Endometrium (tissue), 2 donors: ENCODE measurements around the gene PNPO.

Source experiments
- FAIRE-seq: peaks from 2 replicates; lab custom pipeline; 2012; peaks lifted over from hg19 to GRCh38; lab: Jason Lieb, UNC
- donor health status: control.
- donor health status: control.

PNPO gene

DNA sequence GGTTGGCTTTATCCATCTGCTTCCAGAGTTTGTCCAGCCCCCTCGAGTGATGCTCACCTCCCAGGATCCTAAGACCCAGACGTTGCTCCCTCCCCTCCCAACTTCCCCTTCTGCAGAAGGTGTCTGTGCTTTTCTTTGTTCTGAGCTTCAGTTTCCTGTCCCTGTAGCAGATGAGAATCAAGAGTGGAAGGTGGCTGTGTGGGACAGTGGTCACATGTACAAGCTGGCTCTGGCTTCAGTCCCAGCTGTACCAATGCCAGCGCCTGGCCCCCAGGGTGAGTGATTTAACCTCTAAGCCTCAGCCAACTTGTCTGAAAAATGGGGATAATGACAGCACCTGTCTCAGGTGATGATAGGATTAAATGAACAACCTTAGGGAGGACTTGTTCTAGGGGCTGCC is 8.6 kb downstream of the PNPO start:
- FAIRE-seq, result no peak

GRCh38 chr17:47950448-47950847 is 9.1 kb downstream of the PNPO start:
- no peak for FAIRE-seq

DNA sequence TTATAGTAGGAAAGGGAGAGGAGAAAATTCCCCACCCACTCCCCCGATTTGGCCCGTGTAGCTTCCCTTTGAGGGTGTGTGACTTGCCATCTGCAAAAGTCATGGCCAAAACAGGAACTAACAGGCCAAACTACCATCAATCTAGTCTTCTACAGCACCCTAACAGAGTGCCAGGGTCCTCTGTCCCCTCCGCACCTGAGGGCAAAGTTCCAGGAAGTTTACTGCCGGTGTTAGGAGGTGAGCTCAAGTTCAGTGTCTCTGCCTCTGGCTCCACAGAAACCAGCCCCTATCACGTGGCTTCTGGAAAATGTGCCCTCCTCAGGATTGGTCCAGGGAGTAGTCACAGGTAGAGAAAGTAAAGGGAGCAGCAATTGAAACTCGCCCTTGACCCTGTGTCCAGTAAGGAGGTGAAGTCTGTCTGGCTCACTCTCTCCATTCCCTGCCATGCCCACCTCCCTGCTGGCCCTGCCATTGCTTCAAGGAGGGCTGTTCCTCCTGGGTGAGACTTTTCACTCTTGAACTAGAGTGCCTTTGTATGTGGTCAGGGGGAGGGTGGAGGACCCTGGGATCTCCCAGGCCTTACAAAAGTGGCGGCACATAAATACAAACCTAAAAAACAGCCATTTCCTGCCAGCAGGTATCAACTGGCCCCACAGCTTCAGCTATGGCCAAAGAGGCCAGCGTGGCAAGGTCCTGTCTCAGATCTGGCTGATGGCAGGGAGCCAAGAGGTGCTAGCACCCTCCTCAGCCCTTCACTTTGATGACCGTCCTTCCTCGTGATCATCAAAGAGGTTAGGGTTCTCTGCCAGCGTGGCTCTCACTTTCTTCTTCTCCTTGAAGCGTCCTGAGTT is 11.0 kb downstream of the PNPO start:
- no peak for FAIRE-seq

GRCh38 chr17:47953909-47954308 is 12.5 kb downstream of the PNPO start:
- no peak for FAIRE-seq

DNA sequence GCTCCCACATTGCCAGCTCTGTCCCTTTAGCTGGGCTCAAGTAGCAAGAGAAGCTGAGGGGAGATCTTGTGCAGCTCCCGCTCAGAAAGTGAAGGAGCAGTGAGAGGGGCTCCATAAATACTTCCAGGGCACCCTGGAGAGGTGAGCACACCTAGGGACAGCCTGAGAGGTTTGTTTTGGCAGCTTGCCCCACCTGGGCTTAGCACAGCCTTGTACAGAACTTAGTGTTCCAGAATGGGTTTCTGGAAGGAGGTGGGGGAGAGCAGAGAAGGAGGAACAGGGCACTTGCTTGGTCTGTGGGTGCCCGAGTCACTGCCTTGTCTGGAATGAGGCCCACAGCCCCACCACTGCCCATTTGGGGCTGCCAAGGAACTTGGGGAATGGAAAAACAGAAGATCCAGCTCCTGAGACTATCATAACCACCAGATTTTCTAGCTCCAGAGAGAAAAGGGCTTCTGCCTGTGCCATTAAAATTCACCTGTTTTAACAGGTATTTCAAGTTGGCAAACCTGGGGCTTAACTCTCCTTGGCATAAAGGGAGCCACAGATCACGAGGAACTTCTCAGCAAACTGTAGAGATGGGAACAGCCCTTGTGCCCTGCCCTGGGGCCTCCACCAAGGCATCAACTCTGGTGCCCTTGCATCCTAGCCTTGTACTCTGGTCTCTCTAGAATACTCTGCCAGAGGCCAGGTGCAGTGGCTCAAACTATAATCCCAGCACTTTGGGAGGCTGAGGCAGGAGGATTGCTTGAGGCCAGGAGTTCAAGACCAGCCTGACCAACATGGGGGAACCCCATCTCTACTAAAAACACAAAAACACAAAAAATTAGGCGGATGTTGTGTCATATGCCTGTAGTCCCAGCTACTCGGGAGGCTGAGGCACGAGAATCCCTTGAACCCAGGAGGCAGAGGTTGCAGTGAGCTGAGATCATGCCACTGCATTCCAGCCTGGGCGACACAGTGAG is 14.4 kb downstream of the PNPO start:
- no peak for FAIRE-seq

DNA sequence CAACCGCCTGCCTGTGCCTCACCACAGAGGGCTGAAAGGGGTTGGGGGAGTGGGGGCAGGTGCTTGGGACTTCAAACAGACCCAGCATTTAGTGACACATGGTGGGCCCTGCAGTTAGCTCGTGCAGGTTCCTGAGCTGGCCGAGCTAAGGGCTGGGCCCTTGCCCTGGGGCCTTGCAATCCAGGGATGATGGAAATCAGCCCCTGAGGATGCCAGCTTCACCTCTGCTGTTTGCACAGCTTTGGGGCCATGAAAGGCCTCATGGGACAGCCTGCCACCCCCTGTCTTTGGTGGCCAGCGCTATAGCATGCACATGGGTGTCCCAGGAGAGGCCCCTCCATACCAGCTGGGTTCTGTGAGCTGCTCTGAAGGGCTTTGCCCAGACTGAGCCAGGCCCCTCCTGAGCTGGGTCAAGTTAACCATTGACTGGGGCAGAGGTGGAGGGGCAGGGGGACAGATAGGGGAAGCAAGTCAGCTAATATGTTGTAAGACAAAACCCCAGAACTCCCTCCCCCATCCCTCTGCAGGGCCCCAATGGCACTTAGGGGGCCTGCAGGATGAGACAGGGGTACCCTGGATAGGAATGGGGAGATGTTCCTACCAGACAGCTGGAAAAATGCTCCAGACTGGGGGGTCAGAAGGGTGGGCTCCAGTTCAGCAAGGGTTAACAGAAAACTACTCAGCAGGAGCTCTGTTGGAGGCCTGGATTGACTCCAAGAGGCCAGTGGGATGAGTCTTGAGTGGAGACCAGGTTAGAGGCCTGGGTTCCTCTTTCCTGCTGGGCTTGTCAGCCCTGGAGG is 15.6 kb downstream of the PNPO start:
- FAIRE-seq, result no peak

DNA sequence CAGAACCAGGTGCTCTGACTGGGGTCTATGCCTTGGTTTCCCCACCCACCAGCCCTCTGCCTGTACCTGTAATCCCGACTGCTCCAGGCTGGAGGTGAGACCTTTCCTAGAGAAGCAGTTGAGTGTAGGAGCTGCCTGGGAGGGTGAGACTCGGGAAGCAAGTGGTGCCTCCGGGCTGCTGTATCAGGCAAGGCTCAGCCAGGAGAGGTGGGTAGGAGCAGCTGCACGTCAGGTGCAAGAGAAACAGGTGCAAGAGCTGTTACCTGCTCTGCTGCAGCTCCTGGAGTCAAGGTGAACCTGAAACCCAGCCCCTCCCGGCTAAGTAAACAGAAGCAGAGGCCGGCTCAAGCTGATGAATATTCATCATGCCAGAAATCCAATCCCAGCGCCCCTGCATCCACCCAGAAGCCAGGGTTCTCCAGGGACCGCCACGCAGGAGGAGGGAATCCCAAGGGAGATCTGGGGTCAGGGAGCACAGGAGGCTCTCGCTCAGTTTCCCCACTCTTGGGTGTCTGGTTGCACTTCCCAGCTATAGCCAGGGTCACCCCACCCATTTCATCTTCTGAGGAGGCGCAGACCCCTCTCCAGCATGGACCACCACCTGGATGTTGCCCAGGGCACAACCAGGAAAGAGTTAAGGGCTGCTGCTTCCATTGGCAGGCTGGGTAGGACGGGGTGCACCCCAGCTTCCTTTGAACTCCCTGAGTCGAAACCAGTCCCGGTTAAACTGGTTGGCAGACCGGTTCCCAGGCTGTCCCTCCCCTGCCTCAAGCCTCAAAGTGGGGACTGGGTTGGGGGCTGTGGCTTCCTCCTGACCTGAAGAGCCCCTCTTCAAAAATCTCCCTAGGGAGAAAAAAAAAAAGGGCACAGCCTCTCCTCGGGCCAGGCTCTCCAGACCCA is 16.5 kb downstream of the PNPO start, which contains the start of gene PRR15L:
Gene PRR15L, minus strand, starts transcription at position 293 of the 900 bp plus-strand sequence. CDS start 4,649 bp downstream, outside the sequence.
- no peak for FAIRE-seq

GRCh38 chr17:47959825-47960655 is 18.7 kb downstream of the PNPO start:
- no peak for FAIRE-seq

GRCh38 chr17:47961406-47961805 is 20.0 kb downstream of the PNPO start:
- no peak for FAIRE-seq

DNA sequence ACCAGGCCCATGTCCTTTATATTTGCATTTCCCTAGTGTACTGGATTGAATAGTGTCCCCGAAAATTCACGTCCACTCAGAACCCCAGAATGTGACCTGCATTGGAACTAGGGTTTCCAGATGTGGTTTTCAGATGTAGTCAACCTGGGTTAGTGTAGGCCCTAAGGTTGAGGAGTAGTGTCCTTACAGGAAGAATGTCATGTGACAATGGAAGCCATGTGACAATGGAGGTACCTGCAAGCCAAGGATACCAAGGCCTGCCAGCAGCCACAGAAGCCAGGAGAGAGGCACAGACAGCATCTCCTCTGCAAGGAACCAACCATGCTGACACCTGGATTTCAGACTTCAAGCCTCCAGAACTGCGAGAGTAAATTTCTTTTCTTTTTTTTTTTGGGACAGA is 21.5 kb downstream of the PNPO start:
- no peak for FAIRE-seq

- FAIRE-seq, result no peak
These were observed 23.5 kb downstream of the PNPO start for GRCh38 chr17:47964856-47965255.

- no peak for FAIRE-seq
These were observed 24.7 kb downstream of the PNPO start for GRCh38 chr17:47966079-47966519.

DNA sequence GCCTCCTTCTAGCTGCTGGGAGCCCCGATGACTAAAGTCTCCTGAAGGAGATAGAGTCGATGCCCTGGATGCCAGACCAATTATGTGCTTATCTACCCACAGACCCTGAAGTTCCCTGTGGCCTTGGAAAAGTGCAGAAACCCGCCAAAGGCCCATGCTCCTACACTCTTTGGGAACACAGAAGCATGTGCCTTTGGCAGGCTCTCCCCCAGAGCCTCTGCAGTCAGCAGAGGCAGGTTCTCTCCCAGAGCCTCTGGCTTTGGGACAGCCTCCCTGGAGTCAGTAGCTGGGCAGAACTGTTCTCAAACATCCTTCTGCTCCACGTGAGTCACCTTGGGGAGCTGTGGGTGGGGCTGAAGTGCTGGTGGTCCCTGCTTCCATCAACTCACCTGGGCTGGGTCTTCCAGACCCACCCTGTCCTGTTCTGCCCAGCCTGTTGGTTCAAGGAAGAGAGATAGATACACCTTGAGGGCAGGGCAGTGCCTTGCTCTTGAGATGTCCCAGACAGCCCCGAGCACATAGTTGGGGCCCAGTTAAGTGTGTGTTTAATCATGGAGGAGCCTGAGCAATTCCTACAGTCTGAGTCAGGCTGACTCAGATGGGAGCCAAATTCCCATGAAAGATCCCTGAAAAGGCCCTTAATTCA is 26.4 kb downstream of the PNPO start:
- FAIRE-seq, result no peak

DNA sequence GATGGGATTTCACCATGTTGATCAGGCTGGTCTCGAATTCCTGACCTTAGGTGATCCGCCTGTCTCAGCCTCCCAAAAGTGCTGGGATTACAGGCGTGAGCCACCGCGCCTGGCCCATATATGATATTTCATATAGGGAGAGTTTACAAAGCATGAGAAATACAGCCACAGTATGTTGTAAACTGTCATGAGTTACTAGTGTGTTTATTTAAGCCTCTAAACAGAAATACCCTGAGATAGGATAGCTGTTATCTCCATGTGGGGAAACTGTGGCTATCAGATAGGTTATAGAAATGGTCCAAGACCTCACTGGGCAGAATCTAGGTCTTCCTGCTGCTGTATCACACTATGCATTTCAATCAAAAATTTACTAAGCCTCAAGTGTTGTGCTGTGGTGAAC is 27.5 kb downstream of the PNPO start:
- FAIRE-seq, result no peak

DNA sequence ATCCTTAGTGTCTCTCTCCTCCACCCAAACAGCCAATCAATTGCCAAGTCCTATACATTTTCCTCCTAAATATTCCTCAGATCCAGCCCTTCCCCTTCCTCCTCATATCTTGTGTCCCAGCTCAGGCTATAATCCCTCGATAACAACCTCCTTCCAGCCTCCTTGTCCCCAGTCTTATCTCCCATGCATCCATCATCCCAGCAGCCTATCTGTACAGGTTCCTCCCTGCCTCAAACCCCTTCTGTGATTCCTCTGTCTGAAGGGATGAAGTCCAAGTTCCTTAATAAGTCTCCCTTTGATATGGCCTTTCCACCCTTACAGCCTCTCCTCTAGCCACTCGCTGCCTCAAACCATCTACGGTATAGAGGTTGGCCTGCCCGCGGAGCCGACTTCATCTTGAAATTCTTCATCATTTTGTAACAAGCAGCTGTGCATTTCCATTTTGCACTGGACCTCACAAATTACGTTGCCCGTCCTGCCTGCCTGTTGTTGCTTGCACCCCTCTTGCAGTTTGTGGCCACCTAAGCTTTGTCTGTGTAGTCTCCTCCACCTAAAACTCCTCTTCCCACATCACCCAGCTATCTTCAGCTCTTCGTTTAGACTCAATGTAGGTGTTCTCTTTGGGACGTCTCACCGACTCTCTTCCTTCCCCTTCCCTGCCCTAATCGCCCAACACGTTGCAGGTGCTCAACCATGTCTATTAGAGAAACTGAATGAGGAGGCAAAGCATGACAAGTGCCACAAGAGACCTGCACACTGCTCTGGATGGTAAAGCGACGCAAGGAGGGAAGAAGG is 28.8 kb downstream of the PNPO start:
- no peak for FAIRE-seq

DNA sequence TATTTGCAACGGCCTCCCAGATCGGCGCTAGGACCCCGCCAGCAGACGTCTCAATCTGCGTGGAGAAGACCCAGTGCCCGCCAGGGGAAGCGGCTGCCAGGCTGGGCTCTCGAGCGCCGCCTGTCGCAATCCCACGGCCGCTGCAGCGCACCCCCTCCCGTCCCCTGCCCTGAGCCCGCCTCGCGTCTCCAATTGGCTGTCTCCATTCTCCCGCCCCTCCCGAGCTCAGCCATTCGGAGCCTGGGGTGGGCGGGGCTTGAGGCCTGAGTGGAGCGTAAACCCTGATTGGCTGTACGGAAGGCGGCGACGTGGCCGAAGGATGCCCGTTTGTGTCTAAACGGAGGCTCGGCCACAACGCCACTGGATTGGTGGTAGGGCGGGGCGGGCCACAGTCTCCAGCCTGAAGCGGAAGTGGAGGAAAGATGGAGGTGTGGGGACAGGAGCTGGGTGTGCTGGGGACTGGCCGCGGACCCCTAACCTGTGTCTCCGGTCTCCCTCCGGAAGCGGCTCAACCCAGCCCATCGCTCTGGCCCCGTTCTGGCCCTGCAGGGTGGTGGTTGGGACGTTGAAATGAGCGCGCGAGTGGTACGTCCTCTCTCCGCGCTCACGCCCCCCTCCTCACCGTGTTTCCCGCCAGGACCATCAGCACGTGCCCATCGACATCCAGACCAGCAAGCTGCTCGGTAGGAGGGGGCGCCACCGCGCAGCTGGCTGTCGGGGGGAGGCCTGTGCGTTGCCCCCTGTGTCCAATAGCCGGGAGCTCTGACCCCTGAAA is 29.5 kb downstream of the PNPO start, which contains the start of gene CDK5RAP3:
Gene CDK5RAP3, plus strand, starts transcription at position 389 of the 775 bp plus-strand sequence. Its CDS starts 34 bp downstream, at position 423.
- peak; percentile 99 for FAIRE-seq

GRCh38 chr17:47973541-47973940 is 32.2 kb downstream of the PNPO start:
- FAIRE-seq, result no peak
